Measurements from ENCODE around the gene SERPINA4.

GRCh38 chr14:94544726-94545125 lies 16.5 kb upstream of the SERPINA4 start:
- TF ChIP-seq, protein P1, sequence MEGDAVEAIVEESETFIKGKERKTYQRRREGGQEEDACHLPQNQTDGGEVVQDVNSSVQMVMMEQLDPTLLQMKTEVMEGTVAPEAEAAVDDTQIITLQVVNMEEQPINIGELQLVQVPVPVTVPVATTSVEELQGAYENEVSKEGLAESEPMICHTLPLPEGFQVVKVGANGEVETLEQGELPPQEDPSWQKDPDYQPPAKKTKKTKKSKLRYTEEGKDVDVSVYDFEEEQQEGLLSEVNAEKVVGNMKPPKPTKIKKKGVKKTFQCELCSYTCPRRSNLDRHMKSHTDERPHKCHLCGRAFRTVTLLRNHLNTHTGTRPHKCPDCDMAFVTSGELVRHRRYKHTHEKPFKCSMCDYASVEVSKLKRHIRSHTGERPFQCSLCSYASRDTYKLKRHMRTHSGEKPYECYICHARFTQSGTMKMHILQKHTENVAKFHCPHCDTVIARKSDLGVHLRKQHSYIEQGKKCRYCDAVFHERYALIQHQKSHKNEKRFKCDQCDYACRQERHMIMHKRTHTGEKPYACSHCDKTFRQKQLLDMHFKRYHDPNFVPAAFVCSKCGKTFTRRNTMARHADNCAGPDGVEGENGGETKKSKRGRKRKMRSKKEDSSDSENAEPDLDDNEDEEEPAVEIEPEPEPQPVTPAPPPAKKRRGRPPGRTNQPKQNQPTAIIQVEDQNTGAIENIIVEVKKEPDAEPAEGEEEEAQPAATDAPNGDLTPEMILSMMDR (conservative IDR thresholded peaks at IDR 0.05; ENCODE audit: low read depth in 2 of 2) = no peak
- no peak for TF ChIP-seq POLR2AphosphoS5 (IDR thresholded peaks at IDR 0.05; ENCODE audit: low read depth)
- TF ChIP-seq EZH2phosphoT487 (IDR thresholded peaks at IDR 0.05; ENCODE audit: unreplicated experiment) = no peak
- TF ChIP-seq EZH2 (IDR thresholded peaks at IDR 0.05; ENCODE audit: low read depth, unreplicated experiment) = no peak
- TF ChIP-seq NANOG (IDR thresholded peaks at IDR 0.05; ENCODE audit: borderline replicate concordance) = no peak

All from GM23338 (cell line).